CD8-positive, alpha-beta memory T cell (primary cell): ENCODE measurements around the gene SPPL2C. TPM values are rescaled to one million over a fixed set of nuclear protein-coding genes. Genes with fewer than 3 reads are reported as not detected.

Source experiments
- CTCF ChIA-PET: fragments of 350-600 bp; sonication (Branson Sonifier 250); formaldehyde crosslinking; loops from one replicate; lab custom pipeline; 2021; ENCODE audit warnings: antibody characterized with exemption; lab: Charles Lee
- POLR2A ChIA-PET: fragments of 350-600 bp; sonication (Branson Sonifier 250); formaldehyde crosslinking; loops from one replicate; lab custom pipeline; 2021; ENCODE audit warnings: antibody characterized with exemption; lab: Charles Lee
- DNase-seq, 5 donors: peaks; one replicate each; pipeline versions ENCODE4 v3.0.0 to v3.0.0-alpha.2; 2020 to 2022; ENCODE audit warnings: mixed read lengths in 1 of 5
- H3K27ac ChIP-seq: one replicate; pipeline ENCODE4 v1.7.0; 2013; ENCODE audit warnings: low read depth, mild to moderate bottlenecking, low read length, moderate library complexity
- H3K27me3 ChIP-seq: 2 replicates; pipeline ENCODE4 v1.7.0; 2013; ENCODE audit warnings: low read length, mild to moderate bottlenecking; ENCODE audit not compliant: insufficient read depth, poor library complexity, severe bottlenecking
- H3K36me3 ChIP-seq: 2 replicates; pipeline ENCODE4 v1.7.0; 2013; ENCODE audit warnings: mild to moderate bottlenecking, low read length, moderate library complexity; ENCODE audit not compliant: insufficient read depth
- H3K4me1 ChIP-seq: 2 replicates; pipeline ENCODE4 v1.7.0; 2013; ENCODE audit warnings: mild to moderate bottlenecking, low read length, moderate library complexity; ENCODE audit not compliant: insufficient read depth
- H3K4me3 ChIP-seq: 2 replicates; pipeline ENCODE4 v1.7.0; 2013; ENCODE audit warnings: mild to moderate bottlenecking, low read length
- H3K9me3 ChIP-seq: 2 replicates; pipeline ENCODE4 v1.7.0; 2013; ENCODE audit warnings: mild to moderate bottlenecking, low read length
- H3K27ac Mint-ChIP-seq, 8 donors: one replicate each; pipeline ENCODE4 v1.8.0; 2020 to 2021; ENCODE audit warnings: mixed read lengths in 8 of 8, mild to moderate bottlenecking in 6 of 8, inconsistent platforms in 3 of 8, moderate library complexity in 3 of 8
- H3K27me3 Mint-ChIP-seq, 2 donors: one replicate each; pipeline ENCODE4 v1.8.0; 2020 to 2021; ENCODE audit warnings: mixed read lengths in 2 of 2, mild to moderate bottlenecking in 1 of 2, moderate library complexity in 1 of 2
- H3K36me3 Mint-ChIP-seq, 3 donors: one replicate each; pipeline ENCODE4 v1.8.0; 2020 to 2021; ENCODE audit warnings: mixed read lengths in 3 of 3, inconsistent platforms in 1 of 3, mild to moderate bottlenecking in 1 of 3
- H3K4me1 Mint-ChIP-seq, 3 donors: one replicate each; pipeline ENCODE4 v1.8.0; 2020 to 2021; ENCODE audit warnings: mixed read lengths in 3 of 3, inconsistent platforms in 1 of 3, mild to moderate bottlenecking in 1 of 3
- H3K4me3 Mint-ChIP-seq, 7 donors: one replicate each; pipeline ENCODE4 v1.8.0; 2020 to 2021; ENCODE audit warnings: mixed read lengths in 7 of 7, mild to moderate bottlenecking in 6 of 7, moderate library complexity in 4 of 7, inconsistent platforms in 2 of 7
- H3K9me3 Mint-ChIP-seq, 5 donors: one replicate each; pipeline ENCODE4 v1.8.0; 2020 to 2022; ENCODE audit warnings: mixed read lengths in 5 of 5, mild to moderate bottlenecking in 3 of 5, moderate library complexity in 2 of 5, inconsistent platforms in 1 of 5
- polyA plus RNA-seq: library from polyadenylated mRNA; unstranded; fragments of 300-500 nt; fragmentation: Illumina TruSeq; gene quantifications from one replicate; pipeline ENCODE4 v1.2.3, GENCODE V29; 2021
- total RNA-seq, 2 experiments: library from RNA; stranded (reverse); gene quantifications; one replicate each; pipeline ENCODE4 v1.2.3, GENCODE V29; 2021

Gene SPPL2C
- total and polyA plus RNA-seq, 3 experiments from 2014 or later: not detected

DNA sequence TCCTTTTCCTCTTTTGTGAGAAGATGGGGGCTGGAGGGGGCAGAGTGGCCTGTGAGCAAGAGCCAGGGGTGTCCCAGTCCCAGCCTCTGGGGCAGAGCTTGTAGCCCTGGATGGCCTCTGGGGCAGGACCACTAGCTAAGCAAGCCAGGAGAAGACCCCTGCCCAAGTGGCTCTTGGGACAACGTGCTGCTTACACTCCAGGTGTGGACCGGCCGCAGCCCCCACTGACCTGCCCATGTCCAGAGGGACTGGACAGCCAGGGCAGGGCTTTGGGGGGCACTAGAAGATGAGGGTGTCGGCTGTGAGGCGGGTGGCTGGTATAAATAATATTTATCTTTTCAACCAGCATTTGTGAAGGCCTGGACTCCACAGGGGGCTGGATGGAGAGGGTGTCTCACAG is 9.2 kb upstream of the SPPL2C start:
- no peak overlapping the region for H3K27ac Mint-ChIP-seq
- no peak overlapping the region for H3K27ac ChIP-seq
- no peaks in the 10 kb centered on the region for H3K9me3 ChIP-seq
- no peak overlapping the region for H3K4me3 ChIP-seq
- CTCF ChIA-PET: no interaction called here
- H3K36me3 ChIP-seq: no peaks in the 10 kb centered on the region
- H3K4me1 ChIP-seq: no peaks in the 10 kb centered on the region
- POLR2A ChIA-PET: no interaction called here
- no peaks in the 10 kb centered on the region for H3K4me1 Mint-ChIP-seq
- H3K27me3 ChIP-seq: no peaks in the 10 kb centered on the region
- peaks cover 6 to 13% of the 10 kb centered on the region in 2 donors for H3K27me3 Mint-ChIP-seq
- no peaks in the 10 kb centered on the region for H3K9me3 Mint-ChIP-seq
- no peak for DNase-seq
- H3K4me3 Mint-ChIP-seq: no peak overlapping the region
- H3K36me3 Mint-ChIP-seq: no peaks in the 10 kb centered on the region

DNA sequence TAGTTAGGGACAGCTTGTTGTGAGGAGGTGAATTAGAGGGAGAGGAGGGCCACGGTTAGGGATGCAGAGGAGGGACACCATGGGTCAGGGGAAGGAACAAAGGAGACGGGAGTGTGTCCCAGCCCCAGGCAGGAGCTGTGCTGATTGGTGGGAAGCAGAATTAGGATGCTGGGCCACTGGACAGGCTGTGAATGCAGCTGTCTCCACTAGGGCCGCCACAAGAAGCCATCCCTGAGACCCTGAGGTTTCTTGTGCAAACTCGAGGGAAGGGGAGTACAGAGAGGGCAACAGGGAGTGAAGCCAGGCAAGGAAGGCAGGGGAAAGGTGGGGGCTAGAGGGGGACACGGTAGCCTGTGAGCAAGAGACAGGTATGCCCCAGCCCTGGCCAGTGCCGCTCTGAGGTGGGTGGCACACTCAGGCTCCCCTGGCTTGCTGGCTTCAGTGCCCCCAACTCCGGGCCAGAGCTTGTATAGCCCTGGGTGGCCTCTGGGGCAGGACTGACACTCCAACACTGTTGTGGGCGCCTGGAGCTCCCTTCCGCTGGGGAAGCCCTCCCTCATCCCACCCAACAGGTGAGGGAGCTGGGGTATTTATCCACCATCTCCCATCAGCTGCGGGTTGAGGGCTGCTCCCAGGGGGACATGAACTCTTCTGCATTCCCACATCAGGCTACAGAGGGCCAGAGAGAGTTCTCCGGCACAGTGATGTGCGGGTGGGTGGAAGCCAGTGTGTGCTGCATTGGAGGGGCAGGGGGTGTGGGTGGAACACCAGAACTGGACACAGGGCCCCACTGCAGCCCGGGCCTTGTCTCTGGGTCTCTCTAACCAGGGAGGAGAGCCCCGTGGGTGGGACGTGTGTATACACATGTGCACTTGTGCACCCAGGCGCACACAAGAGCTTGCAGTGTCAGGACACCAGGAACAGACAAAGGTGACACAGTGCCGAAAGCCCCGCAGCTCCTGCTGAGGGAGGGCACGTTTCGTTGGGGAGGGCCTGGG is 8.3 kb upstream of the SPPL2C start:
- POLR2A ChIA-PET: no interaction called here

DNA sequence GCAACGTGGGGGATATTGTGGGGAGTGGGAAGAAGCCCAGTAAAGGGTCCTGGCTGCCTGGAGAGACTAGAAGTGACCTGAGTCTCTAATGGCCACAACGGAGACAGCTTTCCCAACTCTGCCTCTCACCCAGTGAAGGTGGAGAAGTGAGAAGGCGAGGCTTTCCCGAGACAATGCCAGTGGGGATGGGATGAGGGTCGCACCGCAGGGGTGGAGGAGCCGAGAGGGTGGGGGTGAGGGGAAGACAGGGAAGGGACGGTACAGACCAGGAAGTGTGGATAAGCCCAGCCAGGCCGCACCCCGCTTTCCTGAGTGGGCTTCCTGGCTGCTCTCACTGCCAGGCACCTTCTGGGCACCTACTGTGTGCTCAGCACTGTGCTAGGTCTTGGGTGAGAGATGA is 7.5 kb upstream of the SPPL2C start:
- Histone ChIP-seq H3K9me3 (no peaks in the 10 kb centered on the region), H3K4me1 (no peaks in the 10 kb centered on the region), H3K27me3 (no peaks in the 10 kb centered on the region), H3K4me3 (no peak overlapping the region), H3K36me3 (no peaks in the 10 kb centered on the region), H3K27ac (no peak overlapping the region)
- CTCF ChIA-PET: no interaction called here
- DNase-seq: no peak
- Mint-ChIP-seq H3K4me3 (no peak overlapping the region), H3K9me3 (no peaks in the 10 kb centered on the region), H3K36me3 (no peaks in the 10 kb centered on the region), H3K4me1 (no peaks in the 10 kb centered on the region), H3K27me3 (peaks cover 8 to 10% of the 10 kb centered on the region in 2 donors), H3K27ac (peak overlapping the region in 1 of 8 donors; percentile 27)
- POLR2A ChIA-PET: no interaction called here

More for the DNA sequence above, 8.3 kb upstream of the SPPL2C start:
- Mint-ChIP-seq H3K27ac (no peak overlapping the region), H3K9me3 (no peaks in the 10 kb centered on the region), H3K4me1 (no peaks in the 10 kb centered on the region), H3K27me3 (peaks cover 9 to 13% of the 10 kb centered on the region in 2 donors), H3K4me3 (no peak overlapping the region), H3K36me3 (no peaks in the 10 kb centered on the region)
- Histone ChIP-seq H3K4me1 (no peaks in the 10 kb centered on the region), H3K36me3 (no peaks in the 10 kb centered on the region), H3K27me3 (no peaks in the 10 kb centered on the region), H3K27ac (no peak overlapping the region), H3K4me3 (no peak overlapping the region), H3K9me3 (no peaks in the 10 kb centered on the region)
- DNase-seq: no peak
- CTCF ChIA-PET: no interaction called here

DNA sequence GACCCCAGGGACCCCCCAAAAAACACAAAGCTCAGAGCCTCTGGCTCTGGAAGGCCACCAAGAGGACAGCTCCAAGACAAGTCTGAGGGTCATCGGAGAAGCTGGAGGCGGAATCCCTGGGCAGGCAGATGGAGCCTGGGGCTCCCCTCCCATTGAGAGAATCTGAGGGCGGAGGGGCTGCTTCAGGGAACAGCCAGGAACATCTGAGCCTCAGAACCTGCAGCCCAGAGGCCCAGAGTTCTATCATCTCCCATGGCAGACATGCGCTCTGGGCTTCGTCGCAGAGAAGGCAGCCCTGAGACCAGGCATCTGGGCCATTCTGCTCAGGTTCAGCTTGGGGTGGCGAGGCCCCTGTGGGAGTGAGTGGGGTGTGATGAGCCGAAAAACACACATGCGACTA is 7.1 kb upstream of the SPPL2C start:
- ChIA-PET CTCF (interaction anchor here (1.0 kb wide), 1 partner anchor 197 kb away, joined by 3 read pairs; no protein-coding TSS in a partner anchor), POLR2A (no interaction called here)
- Histone ChIP-seq H3K27me3 (no peaks in the 10 kb centered on the region), H3K9me3 (no peaks in the 10 kb centered on the region), H3K4me3 (no peak overlapping the region), H3K36me3 (no peaks in the 10 kb centered on the region), H3K4me1 (no peaks in the 10 kb centered on the region), H3K27ac (no peak overlapping the region)
- no peak for DNase-seq
- Mint-ChIP-seq H3K4me3 (no peak overlapping the region), H3K4me1 (no peaks in the 10 kb centered on the region), H3K36me3 (no peaks in the 10 kb centered on the region), H3K27me3 (peaks cover 8 to 10% of the 10 kb centered on the region in 2 donors), H3K9me3 (no peaks in the 10 kb centered on the region), H3K27ac (no peak overlapping the region)

DNA sequence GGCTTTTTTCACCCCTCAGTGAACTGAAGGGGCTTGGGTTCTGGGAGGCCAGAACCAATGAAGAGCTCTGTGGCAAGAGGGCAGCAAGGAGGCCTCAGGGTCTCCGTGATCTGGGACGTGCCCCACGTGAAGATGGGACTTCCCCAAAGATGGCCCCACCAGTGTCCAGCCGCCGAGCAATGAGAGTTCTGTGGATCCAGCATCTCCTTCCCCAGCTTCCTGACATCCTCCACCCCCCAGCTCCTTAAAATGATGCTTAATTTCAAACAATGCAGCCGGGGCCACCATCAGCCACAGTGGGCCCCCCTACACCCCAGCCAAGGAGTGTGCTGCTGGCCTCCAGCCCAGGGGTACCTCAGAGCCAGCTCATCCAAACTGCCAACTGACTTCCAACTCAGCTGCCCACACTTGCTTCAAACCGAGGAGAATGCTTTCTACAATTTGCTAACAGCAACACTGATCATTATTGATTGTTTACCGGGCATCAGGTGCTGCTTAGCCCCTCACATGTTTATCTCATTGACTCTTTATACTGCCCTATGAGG is 5.9 kb upstream of the SPPL2C start:
- H3K9me3 Mint-ChIP-seq: no peaks in the 10 kb centered on the region
- POLR2A ChIA-PET: no interaction called here
- Histone ChIP-seq H3K9me3 (no peaks in the 10 kb centered on the region), H3K4me3 (no peak overlapping the region), H3K27ac (no peak overlapping the region), H3K4me1 (no peaks in the 10 kb centered on the region), H3K27me3 (no peaks in the 10 kb centered on the region), H3K36me3 (no peaks in the 10 kb centered on the region)
- H3K36me3 Mint-ChIP-seq: no peaks in the 10 kb centered on the region
- no peaks in the 10 kb centered on the region for H3K4me1 Mint-ChIP-seq
- no peak overlapping the region for H3K27ac Mint-ChIP-seq
- CTCF ChIA-PET: interaction anchor here (1.0 kb wide), 2 partner anchors 199 kb away, joined by 3 read pairs; no protein-coding TSS in a partner anchor
- peaks cover 8 to 10% of the 10 kb centered on the region in 2 donors for H3K27me3 Mint-ChIP-seq
- no peak for DNase-seq
- H3K4me3 Mint-ChIP-seq: no peak overlapping the region

DNA sequence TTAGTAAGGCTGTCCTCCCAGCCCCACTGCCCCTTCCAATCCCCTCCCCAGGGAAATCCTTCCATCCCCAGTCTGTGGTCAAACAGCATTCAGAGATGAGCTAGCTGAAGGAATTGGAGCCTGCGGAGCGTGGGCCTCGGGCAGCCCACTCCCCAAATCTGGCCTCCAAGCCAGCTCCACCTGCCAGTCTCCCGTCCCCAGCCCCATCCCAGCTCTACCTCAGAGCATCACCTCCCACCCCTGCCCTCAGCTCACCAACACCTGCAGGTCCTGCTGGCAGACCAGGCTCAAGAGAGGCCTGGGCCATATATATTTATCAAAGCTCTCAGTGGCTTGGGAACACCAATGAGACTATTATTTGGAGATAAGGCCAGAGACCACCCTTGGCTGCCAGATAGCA is 5.2 kb upstream of the SPPL2C start:
- Mint-ChIP-seq H3K27ac (no peak overlapping the region), H3K36me3 (no peaks in the 10 kb centered on the region), H3K9me3 (no peaks in the 10 kb centered on the region), H3K4me1 (no peaks in the 10 kb centered on the region), H3K27me3 (peaks cover 8 to 10% of the 10 kb centered on the region in 2 donors), H3K4me3 (no peak overlapping the region)
- H3K36me3 ChIP-seq: no peaks in the 10 kb centered on the region
- ChIA-PET POLR2A (no interaction called here), CTCF (interaction anchor here (1.0 kb wide), 1 partner anchor 199 kb away, joined by 3 read pairs; no protein-coding TSS in a partner anchor)
- no peak overlapping the region for H3K27ac ChIP-seq
- no peaks in the 10 kb centered on the region for H3K9me3 ChIP-seq
- no peak overlapping the region for H3K4me3 ChIP-seq
- no peak for DNase-seq
- no peaks in the 10 kb centered on the region for H3K4me1 ChIP-seq
- no peaks in the 10 kb centered on the region for H3K27me3 ChIP-seq

DNA sequence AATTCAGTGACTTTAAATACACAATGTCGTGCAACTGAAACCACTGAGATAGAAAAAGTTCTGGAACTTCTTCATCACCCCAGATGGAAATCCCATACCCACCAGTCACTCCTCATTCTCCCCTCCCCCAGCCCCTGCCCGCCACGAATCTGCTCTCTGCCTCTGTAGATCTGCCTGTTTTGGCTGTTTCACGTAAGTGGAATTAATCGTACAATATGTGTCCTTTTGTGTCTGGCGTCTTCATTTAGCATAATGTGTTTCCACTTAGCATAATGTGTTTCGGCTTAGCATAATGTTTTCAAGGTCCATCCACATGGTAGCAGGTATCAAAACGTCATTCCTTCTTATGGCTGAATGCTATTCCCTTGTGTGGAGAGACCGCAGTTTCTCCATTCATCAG is 3.5 kb upstream of the SPPL2C start:
- Histone ChIP-seq H3K36me3 (no peaks in the 10 kb centered on the region), H3K9me3 (no peaks in the 10 kb centered on the region), H3K27ac (no peak overlapping the region), H3K4me1 (no peaks in the 10 kb centered on the region), H3K27me3 (no peaks in the 10 kb centered on the region), H3K4me3 (no peak overlapping the region)
- no peaks in the 10 kb centered on the region for H3K9me3 Mint-ChIP-seq
- no peaks in the 10 kb centered on the region for H3K36me3 Mint-ChIP-seq
- no peak for DNase-seq
- CTCF ChIA-PET: no interaction called here
- no peak overlapping the region for H3K4me3 Mint-ChIP-seq
- peaks cover 5 to 10% of the 10 kb centered on the region in 2 donors for H3K27me3 Mint-ChIP-seq
- H3K27ac Mint-ChIP-seq: no peak overlapping the region
- POLR2A ChIA-PET: no interaction called here
- H3K4me1 Mint-ChIP-seq: no peaks in the 10 kb centered on the region

DNA sequence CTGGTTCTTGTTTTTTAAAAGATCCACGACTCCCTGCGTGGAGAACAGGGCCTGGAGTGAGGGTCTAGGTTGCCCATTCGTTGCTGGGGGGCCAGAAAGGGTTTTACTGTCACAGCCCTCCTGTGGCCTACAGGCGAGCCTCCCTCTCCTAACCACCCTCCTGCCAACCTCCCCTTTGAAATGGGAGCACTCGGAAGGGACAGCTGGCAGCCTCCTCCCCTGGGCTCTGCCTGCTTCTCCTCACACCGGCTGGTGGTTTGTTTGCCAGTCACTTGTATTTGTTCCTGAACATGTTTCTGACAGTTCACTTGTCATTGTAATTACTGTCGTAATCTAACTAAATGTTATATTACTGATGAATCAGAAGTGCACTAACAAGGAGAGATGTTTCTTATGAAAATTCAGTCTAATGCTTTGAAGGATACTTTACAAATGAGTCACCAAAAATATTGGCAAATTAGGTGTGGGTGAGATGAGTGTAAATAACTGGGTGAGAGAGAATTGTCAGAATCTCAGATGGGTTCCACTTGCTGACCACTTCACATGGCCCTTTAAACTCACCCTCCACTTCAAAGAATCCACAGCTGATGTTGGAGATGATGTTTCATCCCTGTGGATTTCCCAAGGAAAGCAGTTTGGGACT is 2.7 kb upstream of the SPPL2C start:
- no peaks in the 10 kb centered on the region for H3K36me3 Mint-ChIP-seq
- H3K4me1 ChIP-seq: no peaks in the 10 kb centered on the region
- H3K27ac Mint-ChIP-seq: no peak overlapping the region
- POLR2A ChIA-PET: no interaction called here
- H3K4me1 Mint-ChIP-seq: no peaks in the 10 kb centered on the region
- peak in 1 of 5 donors; percentile 18 for DNase-seq
- no peaks in the 10 kb centered on the region for H3K9me3 Mint-ChIP-seq
- CTCF ChIA-PET: interaction anchor here (1.2 kb wide), 1 partner anchor 10 kb away, joined by 3 read pairs; no protein-coding TSS in a partner anchor
- no peaks in the 10 kb centered on the region for H3K27me3 ChIP-seq
- no peak overlapping the region for H3K4me3 ChIP-seq
- peaks cover 5 to 6% of the 10 kb centered on the region in 2 donors for H3K27me3 Mint-ChIP-seq
- H3K27ac ChIP-seq: no peak overlapping the region
- no peak overlapping the region for H3K4me3 Mint-ChIP-seq
- no peaks in the 10 kb centered on the region for H3K36me3 ChIP-seq
- no peaks in the 10 kb centered on the region for H3K9me3 ChIP-seq
